Suprapubic skin (tissue), 4 donors: ENCODE results near the gene DDX39A.

Experiments used
- CTCF ChIP-seq, 2 donors: fragments of 200-600 bp in 1 of 2; fragments of 450-650 bp in 1 of 2; sonication (generic) in 1 of 2; IDR thresholded peaks; one replicate each; pipeline ENCODE4 v1.5.1; 2016 to 2019; ENCODE audit warnings: antibody characterized with exemption in 2 of 2, mild to moderate bottlenecking in 1 of 2, moderate library complexity in 1 of 2
- POLR2A ChIP-seq, 2 donors: fragments of 450-650 bp; IDR thresholded peaks; one replicate each; pipeline ENCODE4 v1.6.1; 2017; ENCODE audit warnings: antibody characterized with exemption in 2 of 2, mild to moderate bottlenecking in 2 of 2, moderate library complexity in 2 of 2
- POLR2AphosphoS5 ChIP-seq, 3 donors: sonication (generic); formaldehyde crosslinking; IDR thresholded peaks; one replicate each; pipeline ENCODE4 v1.6.1; 2017; ENCODE audit warnings: antibody characterized with exemption in 3 of 3

GRCh38 chr19:14412324-14412995 lies 6.7 kb downstream of the DDX39A start:
- TF ChIP-seq CTCF (IDR thresholded peaks at IDR 0.05) (no peak), POLR2A (IDR thresholded peaks at IDR 0.05) (no peak), POLR2AphosphoS5 (IDR thresholded peaks at IDR 0.05) (no peak)
